K562 (cell line): ENCODE results near the gene XPNPEP3. TPM values are rescaled to one million over a fixed set of nuclear protein-coding genes. Genes with fewer than 3 reads are reported as not detected.
A peak's percentile ranks its signal among the peaks of the same experiment; 100 is the strongest.

Source experiments
- ARID1B ChIP-seq: fragments of 450-650 bp; IDR thresholded peaks from 2 replicates; pipeline ENCODE4 v1.6.1; 2016; ENCODE audit warnings: antibody characterized with exemption, mild to moderate bottlenecking, inconsistent platforms
- CTCF ChIP-seq, 3 experiments: IDR thresholded peaks in 2 of 3; conservative IDR thresholded peaks in 1 of 3; 2 replicates each; pipeline ENCODE4 v1.5.1; 2011 to 2012; ENCODE audit warnings: low read length in 3 of 3, mild to moderate bottlenecking in 3 of 3, control low read depth in 2 of 3, improper control_type of control experiment in 1 of 3, inconsistent platforms in 1 of 3, low read depth in 1 of 3, mixed read lengths in 1 of 3, moderate library complexity in 1 of 3; ENCODE audit not compliant: insufficient read depth in 2 of 3
- E2F1 ChIP-seq: sonication (generic); formaldehyde crosslinking; IDR thresholded peaks from 2 replicates; pipeline ENCODE4 v1.8.1; 2023; ENCODE audit warnings: mild to moderate bottlenecking, missing genetic modification reagents, moderate library complexity
- FOXP1 ChIP-seq: sonication (generic); formaldehyde crosslinking; IDR thresholded peaks from 2 replicates; pipeline ENCODE4 v1.8.0; 2022; ENCODE audit warnings: mild to moderate bottlenecking, missing genetic modification reagents
- HNRNPH1 ChIP-seq: fragments of 200-400 bp; formaldehyde crosslinking; optimal IDR thresholded peaks from 2 replicates; pipeline ENCODE3; 2017; ENCODE audit warnings: low read depth, mild to moderate bottlenecking, low read length, moderate library complexity
- LEF1 ChIP-seq: fragments of 450-650 bp; IDR thresholded peaks from 2 replicates; pipeline ENCODE4 v1.6.1; 2016; ENCODE audit warnings: mild to moderate bottlenecking
- RBM34 ChIP-seq: fragments of 200-400 bp; formaldehyde crosslinking; IDR thresholded peaks from 2 replicates; pipeline ENCODE4 v1.6.1; 2018; ENCODE audit warnings: low read length, borderline replicate concordance; ENCODE audit not compliant: insufficient read depth
- SMARCA5 ChIP-seq: fragments of 450-650 bp; IDR thresholded peaks from 2 replicates; pipeline ENCODE4 v1.6.1; 2016
- ZFP1 ChIP-seq: fragments of 450-650 bp; formaldehyde crosslinking; IDR thresholded peaks from 2 replicates; pipeline ENCODE4 v1.4.0; 2020; ENCODE audit warnings: mild to moderate bottlenecking, mixed read lengths
- ZNF766 ChIP-seq: fragments of 200-800 bp; sonication (Bioruptor generic); conservative IDR thresholded peaks from 2 replicates; pipeline ENCODE4 v1.6.1; 2016; ENCODE audit warnings: missing genetic modification characterization, missing compliant biosample characterization
- polyA plus RNA-seq, 8 experiments: library from polyadenylated mRNA; depleted of rRNA in 4 of 8; stranded (reverse) in 5 of 8; unstranded in 3 of 8; fragments of >200 nt; fragmentation: Nextera tagmentation in 2 of 8; fragmentation: Illumina TruSeq in 1 of 8; extraction: Ambion mirVana in 2 of 8; extraction: Trizol in 1 of 8; gene quantifications; 2 replicates each; pipeline versions ENCODE4 v1.2.1 to v1.2.3, GENCODE V29; 2011 to 2014; ENCODE audit warnings: inconsistent platforms in 1 of 8, missing spikeins in 1 of 8
- total RNA-seq, 7 experiments: library from RNA; depleted of rRNA in 6 of 7; stranded (reverse); fragments of >200 nt in 6 of 7; fragmentation: Illumina TruSeq in 2 of 7; extraction: Trizol in 2 of 7; gene quantifications; 2 replicates each; pipeline versions ENCODE4 v1.2.1 to v1.2.3, GENCODE V29; 2011 to 2021; ENCODE audit warnings: low replicate concordance in 1 of 7
- TF ChIP-seq, protein P1 (sequence below): sonication (generic); formaldehyde crosslinking; IDR thresholded peaks from 2 replicates; pipeline ENCODE4 v1.8.0; 2023; ENCODE audit warnings: missing genetic modification reagents, mild to moderate bottlenecking, borderline replicate concordance
- TF ChIP-seq, protein P2 (sequence below): fragments of 450-650 bp; IDR thresholded peaks from 2 replicates; pipeline ENCODE4 v1.6.1; 2018; ENCODE audit not compliant: partially characterized antibody
- TF ChIP-seq, protein P3 (sequence below): sonication (generic); formaldehyde crosslinking; IDR thresholded peaks from 2 replicates; pipeline ENCODE4 v1.5.0; 2020; ENCODE audit warnings: missing genetic modification reagents

The XPNPEP3 gene
- total and polyA plus RNA-seq, 9 of the 15 experiments (the other 6 are each of a cell fraction or from before 2014, with no cell fraction given) = 9.1 to 22.6 (median 15.6) TPM

DNA sequence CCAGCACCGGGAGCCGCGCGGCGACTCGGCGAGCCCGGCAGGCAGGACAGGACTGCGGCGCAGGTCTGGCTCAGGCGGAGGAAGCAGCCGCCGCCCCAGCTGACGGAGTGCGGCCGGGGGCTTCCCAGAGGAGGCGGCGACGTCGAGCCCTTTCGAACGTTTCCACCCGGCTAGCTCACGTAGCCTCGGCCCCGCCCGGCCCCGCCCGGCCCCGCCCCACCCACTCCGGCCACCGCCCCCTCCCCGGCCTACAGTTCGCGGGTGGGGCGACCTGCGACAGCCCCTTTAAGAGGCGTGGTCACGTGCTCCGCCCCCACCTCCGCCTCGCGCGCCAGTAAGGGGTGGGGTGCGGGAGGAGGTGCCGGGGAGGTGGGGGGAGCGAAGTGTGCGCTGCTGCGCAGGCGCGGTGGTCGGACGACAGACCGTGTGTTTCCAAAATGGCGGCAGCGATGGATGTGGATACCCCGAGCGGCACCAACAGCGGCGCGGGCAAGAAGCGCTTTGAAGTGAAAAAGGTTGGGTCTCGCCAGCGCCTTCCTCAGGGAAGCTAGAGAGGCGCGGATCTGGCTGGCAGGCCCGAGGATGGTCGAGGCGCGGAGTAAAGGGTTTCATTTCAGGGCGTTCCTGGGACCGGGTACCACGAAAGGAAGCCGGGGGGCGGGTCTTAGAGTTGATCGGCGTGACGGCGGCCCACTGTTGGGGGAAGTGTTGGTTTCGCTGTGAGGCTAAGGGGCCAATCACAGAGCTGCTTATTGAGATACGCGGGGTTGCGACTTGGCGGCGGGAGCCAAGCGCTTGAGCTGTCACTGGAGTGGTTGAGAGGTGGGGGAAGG is 94.2 kb downstream of the XPNPEP3 start, which contains the start of gene RBX1 (continued):
- TF ChIP-seq E2F1 (CRISPR knock-in tag) (no peak), RBM34 (no peak), SMARCA5 (no peak), FOXP1 (CRISPR knock-in tag) (0 out of 2 replicates have a peak, but pooled peaks have one; percentile 37), LEF1 (no peak), HNRNPH1 (no peak), ZNF766 (no peak), CTCF (IDR thresholded peaks at IDR 0.05 in 2 of 3, conservative IDR thresholded peaks at IDR 0.05 in 1 of 3; ENCODE audit: insufficient read depth in 2 of 3, low read depth in 1 of 3, low read length in 3 of 3) (no peak), ARID1B (no peak), ZFP1 (CRISPR knock-in tag) (no peak)
- TF ChIP-seq, protein P1, sequence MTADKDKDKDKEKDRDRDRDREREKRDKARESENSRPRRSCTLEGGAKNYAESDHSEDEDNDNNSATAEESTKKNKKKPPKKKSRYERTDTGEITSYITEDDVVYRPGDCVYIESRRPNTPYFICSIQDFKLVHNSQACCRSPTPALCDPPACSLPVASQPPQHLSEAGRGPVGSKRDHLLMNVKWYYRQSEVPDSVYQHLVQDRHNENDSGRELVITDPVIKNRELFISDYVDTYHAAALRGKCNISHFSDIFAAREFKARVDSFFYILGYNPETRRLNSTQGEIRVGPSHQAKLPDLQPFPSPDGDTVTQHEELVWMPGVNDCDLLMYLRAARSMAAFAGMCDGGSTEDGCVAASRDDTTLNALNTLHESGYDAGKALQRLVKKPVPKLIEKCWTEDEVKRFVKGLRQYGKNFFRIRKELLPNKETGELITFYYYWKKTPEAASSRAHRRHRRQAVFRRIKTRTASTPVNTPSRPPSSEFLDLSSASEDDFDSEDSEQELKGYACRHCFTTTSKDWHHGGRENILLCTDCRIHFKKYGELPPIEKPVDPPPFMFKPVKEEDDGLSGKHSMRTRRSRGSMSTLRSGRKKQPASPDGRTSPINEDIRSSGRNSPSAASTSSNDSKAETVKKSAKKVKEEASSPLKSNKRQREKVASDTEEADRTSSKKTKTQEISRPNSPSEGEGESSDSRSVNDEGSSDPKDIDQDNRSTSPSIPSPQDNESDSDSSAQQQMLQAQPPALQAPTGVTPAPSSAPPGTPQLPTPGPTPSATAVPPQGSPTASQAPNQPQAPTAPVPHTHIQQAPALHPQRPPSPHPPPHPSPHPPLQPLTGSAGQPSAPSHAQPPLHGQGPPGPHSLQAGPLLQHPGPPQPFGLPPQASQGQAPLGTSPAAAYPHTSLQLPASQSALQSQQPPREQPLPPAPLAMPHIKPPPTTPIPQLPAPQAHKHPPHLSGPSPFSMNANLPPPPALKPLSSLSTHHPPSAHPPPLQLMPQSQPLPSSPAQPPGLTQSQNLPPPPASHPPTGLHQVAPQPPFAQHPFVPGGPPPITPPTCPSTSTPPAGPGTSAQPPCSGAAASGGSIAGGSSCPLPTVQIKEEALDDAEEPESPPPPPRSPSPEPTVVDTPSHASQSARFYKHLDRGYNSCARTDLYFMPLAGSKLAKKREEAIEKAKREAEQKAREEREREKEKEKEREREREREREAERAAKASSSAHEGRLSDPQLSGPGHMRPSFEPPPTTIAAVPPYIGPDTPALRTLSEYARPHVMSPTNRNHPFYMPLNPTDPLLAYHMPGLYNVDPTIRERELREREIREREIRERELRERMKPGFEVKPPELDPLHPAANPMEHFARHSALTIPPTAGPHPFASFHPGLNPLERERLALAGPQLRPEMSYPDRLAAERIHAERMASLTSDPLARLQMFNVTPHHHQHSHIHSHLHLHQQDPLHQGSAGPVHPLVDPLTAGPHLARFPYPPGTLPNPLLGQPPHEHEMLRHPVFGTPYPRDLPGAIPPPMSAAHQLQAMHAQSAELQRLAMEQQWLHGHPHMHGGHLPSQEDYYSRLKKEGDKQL (CRISPR knock-in tag) = no peak
- TF ChIP-seq, protein P2, sequence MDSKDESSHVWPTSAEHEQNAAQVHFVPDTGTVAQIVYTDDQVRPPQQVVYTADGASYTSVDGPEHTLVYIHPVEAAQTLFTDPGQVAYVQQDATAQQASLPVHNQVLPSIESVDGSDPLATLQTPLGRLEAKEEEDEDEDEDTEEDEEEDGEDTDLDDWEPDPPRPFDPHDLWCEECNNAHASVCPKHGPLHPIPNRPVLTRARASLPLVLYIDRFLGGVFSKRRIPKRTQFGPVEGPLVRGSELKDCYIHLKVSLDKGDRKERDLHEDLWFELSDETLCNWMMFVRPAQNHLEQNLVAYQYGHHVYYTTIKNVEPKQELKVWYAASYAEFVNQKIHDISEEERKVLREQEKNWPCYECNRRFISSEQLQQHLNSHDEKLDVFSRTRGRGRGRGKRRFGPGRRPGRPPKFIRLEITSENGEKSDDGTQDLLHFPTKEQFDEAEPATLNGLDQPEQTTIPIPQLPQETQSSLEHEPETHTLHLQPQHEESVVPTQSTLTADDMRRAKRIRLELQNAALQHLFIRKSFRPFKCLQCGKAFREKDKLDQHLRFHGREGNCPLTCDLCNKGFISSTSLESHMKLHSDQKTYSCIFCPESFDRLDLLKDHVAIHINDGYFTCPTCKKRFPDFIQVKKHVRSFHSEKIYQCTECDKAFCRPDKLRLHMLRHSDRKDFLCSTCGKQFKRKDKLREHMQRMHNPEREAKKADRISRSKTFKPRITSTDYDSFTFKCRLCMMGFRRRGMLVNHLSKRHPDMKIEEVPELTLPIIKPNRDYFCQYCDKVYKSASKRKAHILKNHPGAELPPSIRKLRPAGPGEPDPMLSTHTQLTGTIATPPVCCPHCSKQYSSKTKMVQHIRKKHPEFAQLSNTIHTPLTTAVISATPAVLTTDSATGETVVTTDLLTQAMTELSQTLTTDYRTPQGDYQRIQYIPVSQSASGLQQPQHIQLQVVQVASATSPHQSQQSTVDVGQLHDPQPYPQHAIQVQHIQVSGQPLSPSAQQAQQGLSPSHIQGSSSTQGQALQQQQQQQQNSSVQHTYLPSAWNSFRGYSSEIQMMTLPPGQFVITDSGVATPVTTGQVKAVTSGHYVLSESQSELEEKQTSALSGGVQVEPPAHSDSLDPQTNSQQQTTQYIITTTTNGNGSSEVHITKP = no peak
- TF ChIP-seq, protein P3, sequence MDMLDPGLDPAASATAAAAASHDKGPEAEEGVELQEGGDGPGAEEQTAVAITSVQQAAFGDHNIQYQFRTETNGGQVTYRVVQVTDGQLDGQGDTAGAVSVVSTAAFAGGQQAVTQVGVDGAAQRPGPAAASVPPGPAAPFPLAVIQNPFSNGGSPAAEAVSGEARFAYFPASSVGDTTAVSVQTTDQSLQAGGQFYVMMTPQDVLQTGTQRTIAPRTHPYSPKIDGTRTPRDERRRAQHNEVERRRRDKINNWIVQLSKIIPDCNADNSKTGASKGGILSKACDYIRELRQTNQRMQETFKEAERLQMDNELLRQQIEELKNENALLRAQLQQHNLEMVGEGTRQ (CRISPR knock-in tag) = peak; percentile 94
